NCI-H2196 (cell line): ENCODE data around the gene AFDN.

Experiments
- DNase-seq: peaks from one replicate; lab custom pipeline; 2025; ENCODE audit not compliant: unreplicated experiment; lab: John Stamatoyannopoulos, UW

The AFDN gene

GRCh38 chr6:167826896-167827582 is at the start of gene AFDN:
Gene AFDN, plus strand, starts transcription at chr6:167826911. Its CDS starts 222 bp downstream, at chr6:167827133.
- DNase-seq: no peak

GRCh38 chr6:167778497-167779128 is 48.1 kb upstream of the AFDN start:
- DNase-seq: no peak

GRCh38 chr6:167779129-167779992 is 47.4 kb upstream of the AFDN start:
- no peak for DNase-seq

- no peak for DNase-seq
Observed at GRCh38 chr6:167779993-167780655, 46.6 kb upstream of the AFDN start.

- no peak for DNase-seq
Observed at GRCh38 chr6:167781066-167781767, 45.5 kb upstream of the AFDN start.

GRCh38 chr6:167781868-167782267 is 44.8 kb upstream of the AFDN start:
- no peak for DNase-seq

- DNase-seq: no peak
Observed at GRCh38 chr6:167782698-167783517, 43.8 kb upstream of the AFDN start.

- no peak for DNase-seq
Observed at GRCh38 chr6:167786853-167787675, 39.6 kb upstream of the AFDN start.

GRCh38 chr6:167787896-167788562 is 38.7 kb upstream of the AFDN start:
- DNase-seq: no peak

GRCh38 chr6:167788563-167788903 is 38.2 kb upstream of the AFDN start:
- no peak for DNase-seq

GRCh38 chr6:167789358-167789757 is 37.4 kb upstream of the AFDN start:
- DNase-seq: no peak

GRCh38 chr6:167791091-167791779 is 35.5 kb upstream of the AFDN start:
- DNase-seq: no peak

- DNase-seq: no peak
Observed at GRCh38 chr6:167791780-167792478, 34.8 kb upstream of the AFDN start.

- peak; percentile 13 for DNase-seq
Observed at GRCh38 chr6:167793421-167793820, 33.3 kb upstream of the AFDN start.

- no peak for DNase-seq
Observed at GRCh38 chr6:167794161-167795157, 32.3 kb upstream of the AFDN start.

GRCh38 chr6:167795321-167795811 is 31.3 kb upstream of the AFDN start:
- no peak for DNase-seq
